GM18868 (cell line): ENCODE measurements around the gene DFFB.

ENCODE experiments used
- ATAC-seq: cut with Tn5 transposase; IDR thresholded peaks from one replicate; pipeline ENCODE4 v1.9.1; 2021; ENCODE audit warnings: mild to moderate bottlenecking, moderate library complexity; ENCODE audit not compliant: unreplicated experiment

Gene DFFB

DNA sequence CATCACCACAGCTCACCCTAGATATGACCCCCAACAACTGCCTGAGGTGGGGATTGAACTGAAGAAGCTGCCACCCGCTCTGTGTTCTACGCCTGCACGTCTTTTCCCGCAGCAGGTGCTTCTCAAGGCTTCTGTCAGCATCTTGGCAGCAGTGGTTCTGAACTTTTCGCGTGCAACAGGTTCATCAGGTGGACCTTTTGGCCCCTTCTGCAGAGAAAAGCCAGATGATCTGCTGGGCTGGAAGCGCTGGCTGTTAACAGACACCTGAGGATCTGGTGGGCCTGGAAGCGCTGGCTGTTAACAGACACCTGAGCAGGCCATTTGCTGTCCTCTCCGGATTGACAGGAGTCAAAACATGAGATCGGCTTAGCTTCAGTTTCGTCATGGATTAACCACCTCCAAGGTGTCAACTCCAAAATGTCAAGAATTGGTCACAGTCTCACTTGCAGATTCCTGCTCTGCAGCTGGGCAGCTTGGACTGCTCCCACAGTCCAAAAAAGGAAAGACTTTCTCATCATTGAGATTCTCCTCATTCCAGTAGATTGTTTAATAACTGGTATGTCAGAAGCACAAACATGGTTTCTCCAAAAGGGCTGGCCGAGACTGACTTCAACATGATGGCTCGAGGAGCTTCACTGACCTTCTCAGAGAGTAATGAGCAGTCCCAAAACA, 38.1 kb downstream of the DFFB start:
- no peak for ATAC-seq

GRCh38 chr1:3895951-3896325, 38.7 kb downstream of the DFFB start:
- ATAC-seq: no peak

- no peak for ATAC-seq
Measured at GRCh38 chr1:3896396-3897000, 39.2 kb downstream of the DFFB start.

DNA sequence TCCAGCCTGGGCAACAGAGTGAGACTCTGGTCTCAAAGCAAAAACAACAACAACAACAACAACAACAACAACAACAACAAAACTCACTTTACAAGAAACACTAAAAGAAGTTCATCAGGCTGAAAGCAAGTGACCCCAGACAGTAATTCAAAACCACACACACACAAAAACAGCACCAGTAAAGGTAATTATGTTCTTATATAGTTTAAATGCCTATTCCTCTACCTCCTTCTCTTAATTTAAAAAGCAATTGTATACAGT, 41.1 kb downstream of the DFFB start:
- ATAC-seq: no peak

DNA sequence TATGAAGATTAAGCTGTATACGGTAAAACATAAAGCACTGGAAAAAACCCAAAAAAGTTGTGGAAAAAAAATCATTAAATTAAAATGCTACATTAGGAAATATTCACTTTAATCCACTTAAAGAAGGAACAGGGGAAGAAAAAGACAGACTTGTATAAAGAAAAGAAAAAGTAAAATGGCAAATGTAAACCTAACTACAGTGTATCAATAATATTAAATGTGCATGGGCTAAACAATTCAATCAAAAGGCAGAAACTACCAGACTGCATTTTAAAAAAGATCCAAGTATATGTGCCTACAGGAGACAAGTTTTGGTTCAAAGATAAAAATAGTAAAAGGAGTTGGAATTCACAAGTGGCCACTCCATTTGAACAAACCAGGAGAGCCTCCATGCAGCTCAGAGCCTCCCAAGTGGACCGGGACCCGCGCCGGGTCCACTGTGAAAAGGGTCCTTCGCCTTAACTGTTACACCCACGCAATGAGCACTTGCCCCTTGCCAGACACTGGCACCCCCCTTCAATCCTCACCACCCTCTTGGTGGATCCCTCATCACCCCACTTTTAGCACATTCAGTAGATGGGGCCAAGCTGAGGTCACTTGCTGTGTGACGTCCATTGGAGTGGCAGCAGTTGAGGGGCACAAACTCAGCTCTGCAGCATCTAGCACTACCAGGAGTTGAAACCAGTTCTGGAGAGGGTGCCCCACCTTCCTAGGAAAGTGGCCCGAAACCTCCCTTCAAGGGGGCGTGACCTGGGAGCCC, 41.9 kb downstream of the DFFB start:
- no peak for ATAC-seq

DNA sequence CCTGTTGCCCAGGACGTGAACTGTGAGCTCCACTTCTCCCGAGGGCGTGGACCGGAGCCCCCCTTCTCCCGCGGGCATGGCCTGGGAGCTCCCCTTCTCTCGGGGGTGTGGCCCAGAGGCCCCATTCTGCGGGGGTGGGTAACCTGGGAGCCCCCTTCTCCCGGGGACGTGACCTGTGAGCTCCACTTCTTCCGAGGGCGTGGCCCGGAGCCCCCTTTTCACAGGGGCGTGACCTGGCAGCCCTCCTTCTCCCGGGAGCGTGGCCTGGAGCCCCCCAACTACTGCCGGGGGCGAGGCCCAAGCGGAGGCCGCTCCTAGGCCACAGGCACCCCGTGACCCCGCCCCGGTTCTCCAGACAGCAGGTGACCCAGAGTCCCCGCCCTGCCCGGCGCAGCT, 42.5 kb downstream of the DFFB start:
- ATAC-seq: no peak

GRCh38 chr1:3900150-3900968, 43.1 kb downstream of the DFFB start, which contains the start of gene C1orf174:
Gene C1orf174, minus strand, starts transcription at chr1:3900272. Its CDS starts 86 bp downstream, at chr1:3900186.
- peak; percentile 74 for ATAC-seq

GRCh38 chr1:3900969-3901529, 43.8 kb downstream of the DFFB start:
- peak; percentile 55 for ATAC-seq

DNA sequence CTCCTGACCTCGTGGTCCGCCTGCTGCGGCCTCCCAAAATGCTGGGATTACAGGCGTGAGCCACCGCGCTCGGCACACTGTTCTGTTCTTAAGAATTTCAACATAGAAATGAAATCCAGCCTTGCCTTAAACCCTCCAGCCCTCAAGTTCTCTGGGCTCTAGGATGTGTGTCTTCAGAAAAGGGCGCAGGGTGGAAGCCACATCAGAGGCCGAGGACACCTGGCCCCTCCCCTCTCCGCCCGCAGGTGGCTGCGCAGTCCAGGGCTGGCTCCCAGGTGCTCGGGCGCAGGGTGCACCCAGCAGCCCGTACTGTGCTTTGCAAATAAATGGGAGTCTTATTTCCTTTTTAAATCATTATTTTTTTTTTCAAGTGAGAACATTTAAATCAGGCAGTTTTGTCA, 44.8 kb downstream of the DFFB start:
- ATAC-seq: no peak

GRCh38 chr1:3902571-3903091, 45.4 kb downstream of the DFFB start:
- ATAC-seq: no peak

DNA sequence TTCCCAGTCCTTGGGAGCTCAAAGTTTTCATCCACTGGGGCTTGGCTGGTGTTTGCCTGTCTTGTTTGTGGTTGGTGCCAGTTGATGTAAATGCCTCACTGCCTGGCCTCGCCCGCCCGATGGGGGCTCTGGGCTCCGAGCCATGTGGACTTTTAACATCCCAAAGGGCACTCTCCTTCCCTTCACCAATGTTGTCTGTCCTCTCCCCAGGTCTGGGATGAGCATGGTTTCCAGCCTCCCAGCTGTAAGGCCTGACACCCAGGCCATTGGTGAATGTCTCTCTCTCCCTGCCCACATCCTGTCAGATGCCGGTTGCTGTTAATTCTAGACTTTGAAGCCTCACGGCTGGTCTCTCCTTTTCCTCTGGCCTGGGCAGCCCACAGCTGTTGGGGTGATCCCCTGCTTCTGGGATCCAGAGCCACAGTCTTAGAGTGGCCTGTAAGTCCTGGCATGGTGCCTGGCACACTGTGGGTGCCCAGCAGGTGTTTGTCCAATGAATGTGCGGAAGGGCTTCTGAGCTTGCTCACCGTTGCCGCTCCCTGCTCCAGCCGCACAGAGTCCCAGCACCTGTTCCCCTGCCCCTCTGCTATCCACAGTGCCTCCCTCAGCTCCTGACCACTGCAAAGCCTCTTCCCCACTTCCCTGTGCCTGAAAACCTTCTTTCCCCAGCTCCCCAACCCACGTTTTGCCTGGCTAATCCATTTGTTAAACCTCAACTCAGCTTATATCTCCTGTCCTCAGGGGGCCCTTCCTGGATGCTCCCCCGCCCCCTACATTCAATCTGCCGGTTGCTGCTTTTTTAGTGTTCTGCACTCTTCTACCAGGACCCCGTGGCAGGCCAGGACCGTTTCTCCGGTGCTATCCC, 46.1 kb downstream of the DFFB start:
- ATAC-seq: no peak

DNA sequence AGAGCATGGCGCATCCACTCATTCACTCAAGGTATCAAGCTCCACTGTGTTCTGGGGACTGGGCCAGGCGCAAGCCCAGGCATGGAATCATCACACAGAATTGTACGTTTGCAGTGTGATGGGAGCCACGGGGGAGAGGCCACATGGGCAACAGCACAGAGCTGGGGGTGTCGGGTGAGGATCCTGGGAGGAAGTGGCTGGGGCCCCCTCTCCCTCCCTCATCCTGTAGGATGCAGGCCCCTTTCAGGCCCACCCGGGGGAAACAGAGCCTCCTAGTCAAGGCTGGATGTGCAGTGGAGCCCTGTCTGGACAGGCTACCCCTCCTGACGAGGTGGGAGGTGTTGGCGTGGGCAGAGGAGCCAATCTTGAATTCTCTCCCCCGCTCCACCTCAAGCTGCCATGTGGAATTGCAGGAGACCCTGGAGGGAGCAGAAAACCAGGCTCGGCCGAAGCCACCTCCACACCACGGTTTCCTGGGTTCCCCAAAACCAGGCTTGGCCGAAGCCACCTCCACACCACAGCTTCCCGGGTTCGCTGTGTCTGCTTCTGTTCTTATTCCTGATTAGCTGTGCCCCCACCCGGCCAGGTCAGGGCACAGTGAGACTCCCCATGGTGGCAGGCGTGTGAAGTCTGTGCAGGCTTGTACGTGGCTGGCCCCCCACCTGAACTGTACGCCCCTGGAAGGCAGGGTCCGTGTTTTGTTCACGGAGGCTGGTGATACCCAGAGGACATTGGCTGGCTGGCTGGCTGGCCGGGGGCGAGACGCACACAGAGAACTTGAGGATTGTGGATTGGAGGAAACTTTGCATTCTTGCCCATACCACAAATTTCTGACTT, 46.9 kb downstream of the DFFB start:
- no peak for ATAC-seq

DNA sequence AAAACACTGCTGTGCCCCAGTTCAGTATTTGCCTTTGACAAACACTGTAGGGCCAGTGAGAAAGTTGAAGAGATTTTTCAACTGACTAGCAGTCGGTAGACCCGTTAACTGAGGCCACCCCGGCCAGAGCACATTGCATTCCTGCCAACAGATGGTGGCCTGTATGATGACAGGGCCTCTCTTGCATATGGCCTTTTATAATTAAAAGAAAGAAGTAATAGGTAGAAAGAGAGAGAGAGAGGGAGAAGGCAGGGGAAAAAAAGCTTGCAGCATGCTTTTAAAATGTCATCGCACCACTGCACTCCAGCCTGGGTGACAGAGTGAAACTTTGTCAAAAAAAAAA, 47.5 kb downstream of the DFFB start:
- no peak for ATAC-seq

DNA sequence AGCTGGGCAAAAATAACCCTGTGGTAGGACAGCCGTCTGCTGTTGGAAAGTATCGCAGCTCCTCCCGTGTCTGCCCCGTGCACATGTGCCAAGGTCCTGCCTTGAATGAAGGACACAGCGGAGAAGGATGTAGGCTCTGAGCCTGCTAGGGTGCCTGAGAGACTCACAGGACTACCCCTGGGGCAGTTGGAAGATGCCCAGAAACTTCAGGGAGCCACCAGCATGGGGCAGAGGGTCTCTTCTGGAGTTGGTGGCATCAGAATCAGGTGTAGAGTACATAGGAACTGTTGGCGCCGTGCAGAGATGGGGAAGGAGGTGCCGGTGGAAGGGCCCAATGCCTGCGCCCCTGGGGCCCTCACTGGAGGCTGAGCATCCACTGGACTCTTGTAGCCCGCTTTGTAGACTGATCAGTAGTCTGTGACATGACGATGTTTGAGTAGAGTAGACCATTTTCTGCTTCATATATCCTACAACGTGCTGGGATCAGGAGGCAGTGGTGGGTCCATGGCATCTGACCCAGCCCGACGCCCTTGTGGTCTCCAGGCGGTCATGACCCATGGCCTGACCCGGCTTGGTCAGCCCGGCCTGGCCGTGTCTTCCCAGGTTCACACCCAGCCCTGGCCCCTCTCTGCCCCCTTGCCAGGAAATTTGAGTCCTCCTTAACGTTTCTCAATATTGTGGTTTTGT, 48.1 kb downstream of the DFFB start:
- no peak for ATAC-seq

DNA sequence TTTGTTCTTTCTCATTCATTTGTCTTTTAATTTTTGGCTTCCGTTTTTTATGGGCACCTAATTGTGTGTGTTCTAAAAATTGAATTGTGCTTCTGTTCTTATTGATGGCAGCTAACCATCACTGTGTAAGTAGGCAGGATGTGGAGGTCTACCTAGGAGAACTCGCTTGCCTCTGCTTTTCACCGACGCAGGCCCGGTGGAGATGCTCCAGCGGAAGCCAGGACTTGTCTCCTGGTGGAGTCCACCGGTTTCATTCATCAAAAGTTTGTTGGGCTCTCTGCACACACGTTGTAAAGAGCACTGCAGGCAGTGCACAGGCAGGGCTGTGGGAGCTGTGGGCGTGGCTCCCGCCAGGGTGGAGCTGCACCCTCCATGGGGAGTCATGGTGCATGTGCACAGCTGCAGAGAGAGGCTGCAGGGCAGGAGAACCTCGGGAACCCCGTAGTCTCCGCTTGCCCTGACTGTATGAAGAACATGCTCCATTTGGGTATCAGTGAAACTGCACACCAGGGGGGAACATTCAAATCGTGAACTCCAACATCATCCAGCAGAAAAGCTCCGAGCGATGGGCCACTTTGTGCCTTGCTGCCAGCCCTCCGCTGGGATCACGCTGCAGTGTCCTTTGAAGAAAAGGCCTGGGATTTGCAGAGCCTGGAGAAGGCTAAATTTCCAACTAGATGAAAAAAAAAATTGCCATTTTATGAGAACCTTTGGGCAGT, 48.8 kb downstream of the DFFB start:
- no peak for ATAC-seq

DNA sequence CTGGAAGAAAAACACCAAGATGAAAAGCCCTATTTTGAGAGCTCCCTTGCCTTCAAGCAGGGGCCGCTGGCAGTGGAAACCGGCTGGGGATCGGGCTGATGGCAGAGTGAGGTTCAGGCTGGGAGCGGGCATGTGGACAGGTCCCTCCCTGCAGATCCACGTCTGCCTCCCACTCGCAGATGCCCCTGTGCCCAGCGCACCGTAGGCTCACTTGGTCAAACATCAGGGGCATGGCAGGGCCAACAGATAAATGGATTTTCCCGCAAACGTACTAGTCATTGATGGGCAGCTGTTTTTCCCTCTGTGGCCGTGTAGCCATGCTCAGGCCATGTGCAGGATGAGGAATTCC, 49.4 kb downstream of the DFFB start:
- no peak for ATAC-seq

DNA sequence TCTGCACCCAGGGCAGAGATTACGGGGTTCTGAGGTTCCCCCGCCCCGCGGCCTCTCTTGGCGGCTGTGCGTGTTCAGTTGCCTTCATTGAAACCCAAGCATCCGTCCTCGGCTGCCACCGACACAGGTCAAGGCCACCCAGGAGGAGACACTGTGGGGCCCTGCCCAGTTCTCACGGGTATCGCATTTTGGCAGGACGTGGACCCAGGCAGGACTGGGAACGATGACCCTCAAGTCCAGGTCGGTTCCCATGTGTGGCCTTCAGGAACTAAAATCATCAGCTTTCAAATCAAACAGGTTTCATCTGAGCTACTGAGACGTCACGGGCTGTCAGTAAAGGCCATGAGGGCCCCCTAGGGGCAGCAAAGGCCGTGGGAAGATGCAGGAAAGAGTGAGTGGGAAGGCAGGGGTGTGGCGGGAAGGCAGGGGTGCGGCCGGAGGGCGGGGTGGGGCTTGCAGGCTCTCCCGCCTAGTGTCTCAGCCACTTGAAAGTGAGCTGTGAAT, 49.8 kb downstream of the DFFB start:
- no peak for ATAC-seq

DNA sequence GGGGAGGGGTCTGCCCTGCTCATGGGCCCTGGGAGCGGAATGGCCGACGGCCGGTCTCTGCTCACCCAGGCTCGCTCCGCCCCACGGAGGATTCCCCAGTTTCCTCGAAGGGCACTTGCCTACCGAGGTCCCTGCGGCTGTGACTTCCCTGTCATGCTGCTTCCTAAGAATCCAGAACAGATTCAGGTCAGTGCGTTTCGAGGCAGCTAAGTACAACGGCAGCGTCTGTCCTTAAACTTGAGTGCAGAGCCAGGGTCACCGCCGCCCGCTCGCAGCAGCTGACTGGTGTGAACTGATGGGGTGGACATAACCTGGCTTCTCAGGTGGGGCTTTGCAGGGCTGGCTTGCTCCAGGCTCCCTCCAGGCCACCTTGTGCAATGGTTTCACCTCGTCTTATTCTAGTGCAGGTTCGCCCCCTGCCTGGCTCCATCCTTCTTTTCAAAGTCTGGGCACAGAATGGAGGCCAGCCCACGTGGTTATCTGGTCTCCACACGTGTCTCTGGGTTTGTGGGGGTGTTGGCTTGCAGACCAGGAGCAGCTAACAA, 50.4 kb downstream of the DFFB start:
- no peak for ATAC-seq
